AG09309 (cell line): ENCODE data around the gene GGT1.
"Not testable (repeated sequence)": the region's sequence is repeated elsewhere in the genome, so short reads cannot be mapped to it uniquely, and the experiment has no call there.

Source experiments
- DNase-seq: peaks from one replicate; pipeline ENCODE4 v3.0.0-alpha.2; 2010; ENCODE audit warnings: low read depth
- H3K4me3 ChIP-seq: 2 replicates; pipeline ENCODE4 v1.5.1; 2011; ENCODE audit warnings: mild to moderate bottlenecking, low read depth, low read length, moderate library complexity; ENCODE audit not compliant: control insufficient read depth
- TF ChIP-seq, protein P1 (sequence below): IDR thresholded peaks from 2 replicates; pipeline ENCODE4 v1.5.1; 2011; ENCODE audit warnings: mild to moderate bottlenecking, low read depth, low read length, inconsistent platforms; ENCODE audit not compliant: insufficient read depth, control insufficient read depth; ENCODE audit errors: missing control alignments

Gene GGT1

DNA sequence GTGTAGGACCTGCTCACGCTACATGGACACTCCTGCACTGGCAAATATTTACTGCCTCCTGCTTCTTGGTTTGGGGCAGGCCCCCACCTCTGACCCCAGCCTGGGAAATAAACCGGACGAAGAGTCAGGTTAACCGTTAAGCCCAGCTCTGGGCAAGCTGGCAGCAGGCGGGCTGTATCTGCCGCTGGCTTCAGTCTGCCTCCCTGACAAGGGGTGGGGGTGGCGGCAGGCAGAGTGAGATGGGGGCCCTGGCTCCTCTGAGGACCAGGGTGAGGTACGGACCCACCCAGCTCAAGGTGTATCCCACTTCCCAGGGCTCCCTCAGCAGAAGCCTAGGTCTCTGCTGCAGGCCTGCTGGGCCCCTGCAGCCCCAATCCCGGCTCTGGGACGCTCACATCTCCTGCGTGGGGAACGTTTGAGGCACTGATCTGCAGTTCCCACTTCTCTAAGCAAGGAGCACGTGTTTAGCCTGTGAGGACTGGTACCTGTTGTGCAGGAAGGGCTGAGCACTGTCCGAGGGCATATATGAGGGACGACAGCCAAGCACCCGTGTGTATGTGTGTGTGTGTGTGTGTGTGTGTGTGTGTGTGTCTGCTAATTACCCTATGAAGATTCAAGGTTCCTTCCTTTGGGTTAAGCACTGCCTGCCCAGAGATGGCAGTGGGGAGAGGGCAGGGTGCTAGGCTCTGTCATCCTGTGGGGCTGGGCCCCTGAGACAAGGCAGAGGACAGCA lies 9.0 kb upstream of the GGT1 start:
- DNase-seq: no peak
- no peak overlapping the region for H3K4me3 ChIP-seq
- TF ChIP-seq, protein P1, sequence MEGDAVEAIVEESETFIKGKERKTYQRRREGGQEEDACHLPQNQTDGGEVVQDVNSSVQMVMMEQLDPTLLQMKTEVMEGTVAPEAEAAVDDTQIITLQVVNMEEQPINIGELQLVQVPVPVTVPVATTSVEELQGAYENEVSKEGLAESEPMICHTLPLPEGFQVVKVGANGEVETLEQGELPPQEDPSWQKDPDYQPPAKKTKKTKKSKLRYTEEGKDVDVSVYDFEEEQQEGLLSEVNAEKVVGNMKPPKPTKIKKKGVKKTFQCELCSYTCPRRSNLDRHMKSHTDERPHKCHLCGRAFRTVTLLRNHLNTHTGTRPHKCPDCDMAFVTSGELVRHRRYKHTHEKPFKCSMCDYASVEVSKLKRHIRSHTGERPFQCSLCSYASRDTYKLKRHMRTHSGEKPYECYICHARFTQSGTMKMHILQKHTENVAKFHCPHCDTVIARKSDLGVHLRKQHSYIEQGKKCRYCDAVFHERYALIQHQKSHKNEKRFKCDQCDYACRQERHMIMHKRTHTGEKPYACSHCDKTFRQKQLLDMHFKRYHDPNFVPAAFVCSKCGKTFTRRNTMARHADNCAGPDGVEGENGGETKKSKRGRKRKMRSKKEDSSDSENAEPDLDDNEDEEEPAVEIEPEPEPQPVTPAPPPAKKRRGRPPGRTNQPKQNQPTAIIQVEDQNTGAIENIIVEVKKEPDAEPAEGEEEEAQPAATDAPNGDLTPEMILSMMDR: no peak

DNA sequence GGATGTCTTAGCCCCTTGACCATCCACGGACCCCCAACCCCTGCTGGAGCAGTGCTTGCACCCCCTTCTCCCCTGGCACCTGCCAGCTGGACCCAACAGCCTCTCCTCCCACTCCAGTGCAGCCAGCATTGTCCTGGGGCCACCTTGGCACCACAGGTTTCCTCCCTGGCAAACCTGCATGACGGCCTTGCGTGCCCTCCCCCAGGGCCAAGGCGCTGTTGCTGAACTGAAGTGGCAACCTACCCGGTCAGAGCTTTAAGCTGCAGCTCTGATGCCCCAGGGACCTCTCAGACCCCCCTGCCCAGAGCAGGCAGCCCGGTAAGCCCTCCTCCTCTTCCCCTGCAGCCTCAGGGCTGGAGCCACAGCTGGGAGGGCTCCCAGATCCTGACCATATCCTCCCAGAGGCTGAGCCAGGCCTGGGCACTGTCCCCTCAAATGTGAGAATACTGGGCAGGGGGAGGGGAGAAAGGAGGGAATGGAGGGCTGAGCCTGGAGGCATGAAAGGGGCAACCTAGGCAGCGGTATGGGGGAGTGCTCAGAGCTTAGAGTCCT lies 8.3 kb upstream of the GGT1 start:
- DNase-seq: no peak
- TF ChIP-seq, protein P1: no peak
- H3K4me3 ChIP-seq: no peak overlapping the region

DNA sequence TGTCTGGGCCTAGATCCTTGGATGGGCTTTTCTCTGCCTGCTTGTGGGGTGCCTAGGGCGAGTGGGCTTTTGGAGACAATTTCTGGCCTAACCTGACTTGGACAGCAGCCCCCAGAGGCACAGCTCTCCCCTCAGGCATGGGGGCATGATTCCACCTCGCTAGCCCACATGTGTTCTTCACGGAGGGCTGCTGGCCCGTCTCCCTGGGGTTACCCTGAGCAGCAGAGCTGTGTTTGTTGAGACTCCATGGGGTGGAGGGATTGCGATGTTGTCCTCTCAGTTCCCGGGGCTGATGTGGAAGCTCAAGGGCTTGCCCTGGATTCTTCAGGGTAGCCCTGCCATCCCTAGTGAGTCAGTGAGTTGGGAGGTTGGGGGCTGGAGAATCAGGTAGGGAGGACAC lies 7.8 kb upstream of the GGT1 start:
- TF ChIP-seq, protein P1: no peak
- DNase-seq: no peak
- H3K4me3 ChIP-seq: no peak overlapping the region

DNA sequence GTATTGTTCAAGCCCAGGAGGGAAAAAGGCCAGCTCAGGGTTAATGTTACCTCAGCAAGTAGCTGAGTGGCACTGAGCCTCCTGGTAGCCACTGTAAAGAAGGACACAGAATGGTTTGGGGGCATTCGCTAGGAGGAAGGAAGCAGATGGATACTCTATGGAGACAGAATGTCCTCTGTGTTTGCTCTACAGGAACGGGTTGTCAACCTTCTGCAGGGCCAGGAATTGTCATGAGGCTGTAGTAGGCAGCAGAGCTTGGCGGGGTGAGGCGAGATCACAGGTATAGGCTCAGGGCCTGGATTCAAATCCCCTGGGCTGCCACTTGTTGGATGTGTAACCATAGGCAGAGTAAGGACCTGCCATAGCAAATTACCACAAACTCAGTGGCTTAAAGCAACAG lies 7.1 kb upstream of the GGT1 start:
- TF ChIP-seq, protein P1: no peak
- no peak for DNase-seq
- H3K4me3 ChIP-seq: no peak overlapping the region

DNA sequence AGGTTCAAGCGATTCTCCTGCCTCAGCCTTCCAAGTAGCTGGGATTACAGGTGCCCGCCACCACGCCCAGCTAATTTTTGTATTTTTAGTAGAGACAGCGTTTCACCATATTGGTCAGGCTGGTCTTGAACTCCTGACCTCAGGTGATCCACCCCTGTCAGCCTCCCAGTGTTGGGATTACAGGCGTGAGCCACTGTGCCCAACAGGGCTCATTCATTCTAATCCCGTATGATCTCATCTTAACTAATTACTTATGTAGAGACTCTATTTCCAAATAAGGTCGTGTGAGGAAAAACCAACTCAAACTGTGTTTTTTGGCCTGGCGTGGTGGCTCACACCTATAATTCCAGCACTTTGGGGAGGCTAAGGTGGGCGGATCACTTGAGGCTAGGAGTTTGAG lies 5.9 kb upstream of the GGT1 start:
- not testable (repeated sequence) for H3K4me3 ChIP-seq

DNA sequence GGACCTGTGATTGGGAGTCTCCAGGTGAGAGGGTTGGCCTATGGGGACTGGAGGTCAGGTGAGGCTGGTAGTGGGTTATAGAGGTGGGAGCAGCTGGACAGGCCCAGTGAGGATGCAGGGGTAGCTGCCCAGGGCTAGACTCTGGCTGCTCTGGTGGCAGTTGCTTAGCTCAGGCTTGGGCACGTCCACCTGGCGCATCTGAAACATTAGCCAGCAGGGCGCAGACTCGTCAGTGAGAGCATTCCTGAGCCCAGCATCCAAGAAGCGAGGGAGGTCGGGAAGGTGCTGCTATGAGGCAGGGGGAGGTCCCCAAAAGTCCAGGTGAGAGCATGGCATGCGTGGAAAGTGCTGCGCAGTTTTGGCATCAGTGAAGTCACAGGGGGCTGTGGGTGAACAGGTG lies 3.5 kb upstream of the GGT1 start:
- no peak for DNase-seq
- H3K4me3 ChIP-seq: no peak overlapping the region
- TF ChIP-seq, protein P1: no peak

More for the DNA sequence above, 5.9 kb upstream of the GGT1 start:
- DNase-seq: not testable (repeated sequence)

DNA sequence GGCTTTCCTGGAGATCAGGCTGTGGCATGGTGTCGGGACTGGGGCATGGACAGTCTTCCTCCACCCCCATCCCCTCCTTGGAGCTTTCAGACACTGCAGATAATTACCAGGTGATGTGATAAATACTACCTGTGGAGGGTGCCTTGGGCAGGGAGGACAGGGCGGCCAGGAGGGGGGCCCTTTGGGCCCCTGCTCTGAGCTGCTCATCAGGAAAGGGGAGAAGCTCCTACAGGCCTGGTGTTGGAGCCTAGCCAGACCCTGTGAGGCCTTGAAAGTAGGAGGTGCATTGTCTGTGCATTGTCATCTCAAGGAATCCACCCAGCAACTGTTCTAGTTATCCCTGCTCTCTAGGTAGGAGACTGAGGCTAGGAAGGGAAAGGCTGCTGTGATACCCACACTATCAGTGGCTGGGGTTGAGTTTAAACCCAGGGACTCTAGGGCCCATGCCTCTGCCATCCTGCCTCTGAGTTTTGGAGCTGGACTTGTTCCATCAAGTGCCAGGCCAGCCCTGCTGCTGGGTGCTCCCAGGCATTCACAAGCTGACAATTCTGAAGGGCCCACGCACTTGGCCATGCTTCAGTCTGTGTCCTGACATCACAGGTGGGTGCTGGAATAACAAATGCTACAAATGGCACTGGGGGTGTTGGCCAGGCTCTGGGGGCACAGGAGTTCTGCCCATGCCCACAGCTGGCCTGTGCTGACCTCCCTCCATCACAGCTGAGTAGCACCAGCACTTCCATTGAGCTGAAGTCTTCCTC lies 2.9 kb upstream of the GGT1 start:
- not testable (repeated sequence) for DNase-seq, H3K4me3 ChIP-seq
